Endothelial cell of umbilical vein (primary cell): ENCODE results near the gene CNTNAP4.

ENCODE experiments used
- POLR2A ChIP-seq: IDR thresholded peaks from 2 replicates; pipeline ENCODE4 v1.6.1; 2012; ENCODE audit warnings: low read depth, mild to moderate bottlenecking, control low read depth, low read length
- TF ChIP-seq, protein P1 (sequence below), 2 donors: IDR thresholded peaks; 1 replicate in 1 of 2; 2 replicates in 1 of 2; pipeline ENCODE4 v1.5.1; 2011; ENCODE audit warnings: low read length in 2 of 2, mild to moderate bottlenecking in 2 of 2, moderate library complexity in 2 of 2, control low read depth in 1 of 2, inconsistent platforms in 1 of 2, low read depth in 1 of 2; ENCODE audit not compliant: insufficient read depth in 1 of 2; ENCODE audit errors: extremely low read depth in 1 of 2

DNA sequence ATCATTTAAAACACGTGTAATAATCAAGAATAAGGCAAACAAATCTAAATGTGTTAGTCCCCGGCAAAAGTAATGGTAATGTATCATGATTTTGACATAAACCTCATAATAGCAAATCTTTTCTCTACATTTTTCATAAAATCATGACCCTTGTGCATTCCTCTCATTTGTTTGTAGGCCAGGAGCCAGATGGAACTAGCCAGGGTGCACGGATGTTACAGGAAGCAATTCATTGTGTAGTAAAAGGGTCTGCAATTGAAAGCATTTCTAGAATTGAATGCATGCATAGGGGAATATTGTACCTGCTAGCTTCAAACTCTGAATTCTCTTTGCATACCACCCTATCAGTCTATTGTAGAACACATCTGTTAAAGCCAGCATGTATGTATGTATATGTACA is 66.6 kb downstream of the CNTNAP4 start:
- no peak for TF ChIP-seq POLR2A
- TF ChIP-seq, protein P1, sequence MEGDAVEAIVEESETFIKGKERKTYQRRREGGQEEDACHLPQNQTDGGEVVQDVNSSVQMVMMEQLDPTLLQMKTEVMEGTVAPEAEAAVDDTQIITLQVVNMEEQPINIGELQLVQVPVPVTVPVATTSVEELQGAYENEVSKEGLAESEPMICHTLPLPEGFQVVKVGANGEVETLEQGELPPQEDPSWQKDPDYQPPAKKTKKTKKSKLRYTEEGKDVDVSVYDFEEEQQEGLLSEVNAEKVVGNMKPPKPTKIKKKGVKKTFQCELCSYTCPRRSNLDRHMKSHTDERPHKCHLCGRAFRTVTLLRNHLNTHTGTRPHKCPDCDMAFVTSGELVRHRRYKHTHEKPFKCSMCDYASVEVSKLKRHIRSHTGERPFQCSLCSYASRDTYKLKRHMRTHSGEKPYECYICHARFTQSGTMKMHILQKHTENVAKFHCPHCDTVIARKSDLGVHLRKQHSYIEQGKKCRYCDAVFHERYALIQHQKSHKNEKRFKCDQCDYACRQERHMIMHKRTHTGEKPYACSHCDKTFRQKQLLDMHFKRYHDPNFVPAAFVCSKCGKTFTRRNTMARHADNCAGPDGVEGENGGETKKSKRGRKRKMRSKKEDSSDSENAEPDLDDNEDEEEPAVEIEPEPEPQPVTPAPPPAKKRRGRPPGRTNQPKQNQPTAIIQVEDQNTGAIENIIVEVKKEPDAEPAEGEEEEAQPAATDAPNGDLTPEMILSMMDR (IDR thresholded peaks at IDR 0.05; ENCODE audit: extremely low read depth in 1 of 2, insufficient read depth in 1 of 2, low read depth in 1 of 2, low read length in 2 of 2) = no peak
